Measurements from ENCODE around the gene FTO. TPM values are rescaled to one million over a fixed set of nuclear protein-coding genes. Genes with fewer than 3 reads are reported as not detected.

Gene FTO
- total and polyA plus RNA-seq, 2 of the 13 experiments (the other 11 are each of a cell fraction or from before 2014, with no cell fraction given) = 41.6 to 55.8 TPM

GRCh38 chr16:54163197-54163843 is 459.4 kb downstream of the FTO start:
- no peaks in the 10 kb centered on the region for H3K27me3 ChIP-seq (ENCODE audit: control insufficient read depth in 1 of 2, insufficient read depth in 2 of 2, low read length in 2 of 2)
- POLR2A ChIA-PET = interaction anchor here (0.7 to 4.3 kb wide), 4 partner anchors 11 to 122 kb away, joined by 3 to 155 read pairs (median 10); no protein-coding TSS in a partner anchor
- TF ChIP-seq ZNF331 (CRISPR knock-in tag; IDR thresholded peaks at IDR 0.05) (no peak), HMG20A (CRISPR knock-in tag; IDR thresholded peaks at IDR 0.05; ENCODE audit: borderline replicate concordance) (no peak), HIC2 (CRISPR knock-in tag; IDR thresholded peaks at IDR 0.05; ENCODE audit: low read depth) (no peak), IRF2 (CRISPR knock-in tag; IDR thresholded peaks at IDR 0.05) (no peak), KDM5B (CRISPR knock-in tag; IDR thresholded peaks at IDR 0.05; ENCODE audit: borderline replicate concordance) (0 out of 2 replicates have a peak, but pooled peaks have one; percentile 38), ZNF788 (CRISPR knock-in tag; IDR thresholded peaks at IDR 0.05; ENCODE audit: borderline replicate concordance) (no peak), ZSCAN5A (CRISPR knock-in tag; IDR thresholded peaks at IDR 0.05; ENCODE audit: borderline replicate concordance) (no peak), ZNF576 (CRISPR knock-in tag; IDR thresholded peaks at IDR 0.05) (no peak), CENPX (CRISPR knock-in tag; IDR thresholded peaks at IDR 0.05) (no peak), ZFP90 (CRISPR knock-in tag; IDR thresholded peaks at IDR 0.05; ENCODE audit: borderline replicate concordance) (no peak), MEF2D (CRISPR knock-in tag; IDR thresholded peaks at IDR 0.05) (no peak), ZNF556 (CRISPR knock-in tag; IDR thresholded peaks at IDR 0.05; ENCODE audit: borderline replicate concordance) (no peak; the same call in 1 of the 2 replicates), ZNF747 (CRISPR knock-in tag; IDR thresholded peaks at IDR 0.05; ENCODE audit: borderline replicate concordance) (no peak), IRF1 (CRISPR knock-in tag; IDR thresholded peaks at IDR 0.05; ENCODE audit: low read depth) (no peak), AGO2 (optimal IDR thresholded peaks at IDR 0.05; ENCODE audit: low read depth, low read length) (no peak), ZNF839 (CRISPR knock-in tag; IDR thresholded peaks at IDR 0.05; ENCODE audit: borderline replicate concordance) (peak; percentile 41; the same call in 1 of the 2 replicates), NR3C1 (CRISPR knock-in tag; IDR thresholded peaks at IDR 0.05) (no peak), PREB (CRISPR knock-in tag; IDR thresholded peaks at IDR 0.05) (no peak), ZSCAN9 (CRISPR knock-in tag; IDR thresholded peaks at IDR 0.05; ENCODE audit: borderline replicate concordance) (no peak), XBP1 (CRISPR knock-in tag; IDR thresholded peaks at IDR 0.05) (no peak)

More at GRCh38 chr16:54163197-54163843, 459.4 kb downstream of the FTO start:
- no peak for DNase-seq (ENCODE audit: low spot score)
- no peak overlapping the region for H3K9ac ChIP-seq (ENCODE audit: insufficient read depth, low read depth, low read length)
- intact Hi-C loops (cut with micrococcal nuclease; ENCODE audit: unreplicated experiment) (no loop called here), in situ Hi-C loops (cut with HindIII; ENCODE audit: extremely low pct_ligation_motif_present, low pct_unique_long_range_greater_than_20kb) (no loop called here)
- 93% methylated on average over 10 of the region's 10 CpGs for whole genome bisulfite sequencing (ENCODE audit: low lambda C conversion rate)
- no peak for ATAC-seq
- H3K36me3 ChIP-seq (replicated peaks in 1 of 2; ENCODE audit: control insufficient read depth in 1 of 2, insufficient read depth in 2 of 2, low read length in 2 of 2) = no peaks in the 10 kb centered on the region
- H3K4me1 ChIP-seq (ENCODE audit: insufficient read depth, low read length) = peaks cover 93% of the 10 kb centered on the region
- H2AFZ ChIP-seq (ENCODE audit: low read length) = no peak overlapping the region
- no peaks in the 10 kb centered on the region for H3K79me2 ChIP-seq (ENCODE audit: insufficient read depth, low read length)
- no peaks in the 10 kb centered on the region for H3K9me3 ChIP-seq (ENCODE audit: low read length)
- CTCF ChIA-PET (ENCODE audit: low intra/inter-chr PET ratio, low total read pairs) = no interaction called here
- BruUV-seq (replicated peaks) = no TSS peak
- no peak for FAIRE-seq
- no peak overlapping the region for H3K4me3 ChIP-seq (replicated peaks in 1 of 3; ENCODE audit: insufficient read depth in 1 of 3, low read depth in 2 of 3, low read length in 3 of 3)
- H3K27ac ChIP-seq (ENCODE audit: extremely low read length, insufficient read depth, low read length) = peak overlapping the region; percentile 28
- H3K4me2 ChIP-seq (ENCODE audit: low read depth, low read length) = no peak overlapping the region
- no peaks in the 10 kb centered on the region for H4K20me1 ChIP-seq (ENCODE audit: insufficient read depth, low read length)
